ENCODE data around the gene FLRT2.

The FLRT2 gene

GRCh38 chr14:85596562-85596961 lies 66.6 kb downstream of the FLRT2 start:
- H3K27ac ChIP-seq = no peak overlapping the region

GRCh38 chr14:85597701-85598100 lies 67.8 kb downstream of the FLRT2 start:
- TF ChIP-seq, protein P1, sequence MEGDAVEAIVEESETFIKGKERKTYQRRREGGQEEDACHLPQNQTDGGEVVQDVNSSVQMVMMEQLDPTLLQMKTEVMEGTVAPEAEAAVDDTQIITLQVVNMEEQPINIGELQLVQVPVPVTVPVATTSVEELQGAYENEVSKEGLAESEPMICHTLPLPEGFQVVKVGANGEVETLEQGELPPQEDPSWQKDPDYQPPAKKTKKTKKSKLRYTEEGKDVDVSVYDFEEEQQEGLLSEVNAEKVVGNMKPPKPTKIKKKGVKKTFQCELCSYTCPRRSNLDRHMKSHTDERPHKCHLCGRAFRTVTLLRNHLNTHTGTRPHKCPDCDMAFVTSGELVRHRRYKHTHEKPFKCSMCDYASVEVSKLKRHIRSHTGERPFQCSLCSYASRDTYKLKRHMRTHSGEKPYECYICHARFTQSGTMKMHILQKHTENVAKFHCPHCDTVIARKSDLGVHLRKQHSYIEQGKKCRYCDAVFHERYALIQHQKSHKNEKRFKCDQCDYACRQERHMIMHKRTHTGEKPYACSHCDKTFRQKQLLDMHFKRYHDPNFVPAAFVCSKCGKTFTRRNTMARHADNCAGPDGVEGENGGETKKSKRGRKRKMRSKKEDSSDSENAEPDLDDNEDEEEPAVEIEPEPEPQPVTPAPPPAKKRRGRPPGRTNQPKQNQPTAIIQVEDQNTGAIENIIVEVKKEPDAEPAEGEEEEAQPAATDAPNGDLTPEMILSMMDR (conservative IDR thresholded peaks at IDR 0.05) = no peak
- H3K27ac ChIP-seq = no peak overlapping the region

More at GRCh38 chr14:85596562-85596961, 66.6 kb downstream of the FLRT2 start:
- TF ChIP-seq, protein P1 (conservative IDR thresholded peaks at IDR 0.05) = no peak

GRCh38 chr14:85599939-85600338 lies 70.0 kb downstream of the FLRT2 start:
- TF ChIP-seq, protein P1 (conservative IDR thresholded peaks at IDR 0.05) = no peak
- H3K27ac ChIP-seq = no peak overlapping the region

GRCh38 chr14:85601246-85601645 lies 71.3 kb downstream of the FLRT2 start:
- H3K27ac ChIP-seq = no peak overlapping the region
- TF ChIP-seq, protein P1 (conservative IDR thresholded peaks at IDR 0.05) = no peak

DNA sequence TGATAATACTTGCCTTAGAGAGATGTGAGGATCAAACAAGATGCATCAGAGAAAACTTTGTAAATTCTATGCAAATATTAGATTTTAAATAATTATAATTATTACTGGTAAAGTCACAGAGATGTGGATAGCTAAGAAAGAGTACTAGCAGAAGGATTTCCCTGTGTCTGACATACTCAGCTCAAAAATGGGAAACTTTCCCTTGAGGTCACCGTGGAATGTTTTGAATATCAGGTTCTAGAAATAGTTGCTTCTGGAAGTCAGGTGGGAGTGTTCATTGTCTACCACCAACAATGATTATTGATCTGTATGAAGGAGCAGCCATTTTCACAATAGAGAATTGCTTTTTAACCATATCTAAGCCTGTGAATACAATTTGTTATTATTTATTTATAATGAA lies 71.7 kb downstream of the FLRT2 start:
- TF ChIP-seq, protein P1 (conservative IDR thresholded peaks at IDR 0.05) = no peak
- no peak overlapping the region for H3K27ac ChIP-seq

DNA sequence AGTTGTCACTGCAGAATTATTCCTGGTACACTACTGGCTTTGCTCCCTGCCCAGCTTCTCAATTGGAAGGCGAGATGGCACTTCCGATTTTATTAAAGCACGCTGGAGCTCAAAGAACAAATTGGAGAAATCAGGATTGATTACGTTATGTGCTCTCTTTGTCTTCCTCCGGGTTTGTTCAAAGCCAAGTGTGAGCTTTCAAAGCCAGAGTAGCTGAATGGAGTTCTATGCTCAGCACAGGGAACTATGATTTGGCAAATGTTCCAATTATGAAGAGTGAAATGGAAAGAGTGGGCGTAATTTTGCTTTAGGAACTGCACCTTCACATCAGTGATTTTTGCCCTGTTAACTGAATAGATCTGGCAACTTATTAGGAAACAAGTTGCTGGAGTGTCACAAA lies 72.4 kb downstream of the FLRT2 start:
- TF ChIP-seq, protein P1 (conservative IDR thresholded peaks at IDR 0.05) = no peak

DNA sequence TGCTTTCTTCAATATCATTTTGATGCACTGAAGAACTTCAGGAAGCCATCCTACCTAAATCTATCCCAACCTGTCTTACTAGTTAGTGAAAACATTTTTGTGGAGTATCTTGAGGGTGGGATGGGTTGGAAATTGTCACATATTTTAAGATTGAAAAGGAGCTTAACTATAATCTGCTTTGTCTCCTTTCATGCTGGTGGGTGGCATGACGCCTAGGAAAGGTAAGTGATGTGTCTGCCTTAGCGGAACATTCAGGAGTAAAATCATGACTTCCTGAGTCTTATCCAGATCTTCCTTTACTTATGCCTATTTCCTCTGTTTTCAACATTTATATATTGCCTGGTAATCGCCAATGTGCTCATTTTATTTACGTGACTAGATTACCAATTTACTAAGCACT lies 74.1 kb downstream of the FLRT2 start:
- H3K27ac ChIP-seq = no peak overlapping the region
- TF ChIP-seq, protein P1 (conservative IDR thresholded peaks at IDR 0.05) = no peak

More for the DNA sequence above, 72.4 kb downstream of the FLRT2 start:
- H3K27ac ChIP-seq = no peak overlapping the region
